Left lung (tissue), 10 donors: Measurements from ENCODE around the gene COPS6. TPM values are rescaled to one million over a fixed set of nuclear protein-coding genes. Genes with fewer than 3 reads are reported as not detected.

Source experiments
- ATAC-seq: fragments of 200-7000 bp; cut with Tn5 transposase; one replicate; pipeline ENCODE4 v1.9.1; 2020; ENCODE audit warnings: moderate library complexity
- DNase-seq, 4 donors: peaks; one replicate each; pipeline ENCODE4 v3.0.0-alpha.2; 2013 to 2020
- H3K27ac ChIP-seq, 2 donors: fragments of 200-600 bp; sonication (generic) in 1 of 2; one replicate each; pipeline versions ENCODE4 v1.5.0 to v1.8.0; 2020 to 2021
- H3K27me3 ChIP-seq, 2 donors: fragments of 200-600 bp; sonication (generic) in 1 of 2; one replicate each; pipeline versions ENCODE4 v1.5.0 to v1.8.0; 2020 to 2021
- H3K36me3 ChIP-seq, 2 donors: fragments of 200-600 bp; sonication (generic) in 1 of 2; one replicate each; pipeline versions ENCODE4 v1.5.0 to v1.8.0; 2020 to 2021
- H3K4me1 ChIP-seq, 2 donors: fragments of 200-600 bp; one replicate each; pipeline ENCODE4 v1.8.0; 2021
- H3K4me3 ChIP-seq, 2 donors: fragments of 200-600 bp; sonication (generic) in 1 of 2; one replicate each; pipeline versions ENCODE4 v1.5.0 to v1.8.0; 2020 to 2021; ENCODE audit warnings: mild to moderate bottlenecking in 1 of 2
- H3K9me3 ChIP-seq, 2 donors: fragments of 200-600 bp; sonication (generic) in 1 of 2; one replicate each; pipeline versions ENCODE4 v1.5.0 to v1.8.0; 2020 to 2021
- intact Hi-C, 2 donors: fragments of 100-400 bp; cut with DNase I; formaldehyde crosslinking; loops; one replicate each; pipeline versions ENCODE4 v1.11.2 to v1.14.2; 2022
- polyA plus RNA-seq, 6 donors: library from polyadenylated mRNA; unstranded; fragments of 120-200 nt; gene quantifications; one replicate each; pipeline ENCODE4 v1.2.1, GENCODE V29; 2013; ENCODE audit not compliant: insufficient read length in 6 of 6
- total RNA-seq, 2 donors: library from RNA; stranded (reverse); fragmentation: NEBNext Ultra II Directional; extraction: Animal tissue kit (Norgen Biotek cat#: 25700); gene quantifications; one replicate each; pipeline ENCODE4 v1.2.1, GENCODE V29; 2021
- TF ChIP-seq, protein P1 (sequence below), 2 donors: fragments of 200-600 bp; sonication (generic) in 1 of 2; IDR thresholded peaks; one replicate each; pipeline versions ENCODE4 v1.5.0 to v1.8.0; 2021; ENCODE audit warnings: antibody characterized with exemption in 2 of 2
- donor health status: DM: no; HTN: yes; CAD: no.
- donor health status: DM: no; HTN: no; CAD: no.

The COPS6 gene
- total and polyA plus RNA-seq, 8 donors: 74.2 to 139 (median 114) TPM

DNA sequence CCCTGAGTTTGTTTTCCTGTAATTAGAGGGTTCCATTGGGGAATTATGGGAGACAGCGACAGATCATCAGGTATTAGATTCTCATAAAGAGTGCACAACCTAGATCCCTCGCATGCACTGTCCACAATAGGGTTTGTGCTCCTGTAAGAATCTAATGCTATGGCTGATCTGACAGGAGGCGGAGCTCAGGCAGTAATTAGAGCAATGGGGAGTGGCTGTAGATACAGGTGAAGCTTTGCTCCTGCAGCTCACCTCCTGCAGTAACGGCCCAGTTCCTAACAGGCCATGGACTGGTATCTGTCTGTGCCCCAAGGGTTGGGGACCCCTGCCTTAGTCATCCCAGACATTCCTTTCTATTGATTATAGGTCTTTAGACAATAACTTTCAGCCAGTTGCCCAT lies 40.1 kb upstream of the COPS6 start:
- TF ChIP-seq, protein P1, sequence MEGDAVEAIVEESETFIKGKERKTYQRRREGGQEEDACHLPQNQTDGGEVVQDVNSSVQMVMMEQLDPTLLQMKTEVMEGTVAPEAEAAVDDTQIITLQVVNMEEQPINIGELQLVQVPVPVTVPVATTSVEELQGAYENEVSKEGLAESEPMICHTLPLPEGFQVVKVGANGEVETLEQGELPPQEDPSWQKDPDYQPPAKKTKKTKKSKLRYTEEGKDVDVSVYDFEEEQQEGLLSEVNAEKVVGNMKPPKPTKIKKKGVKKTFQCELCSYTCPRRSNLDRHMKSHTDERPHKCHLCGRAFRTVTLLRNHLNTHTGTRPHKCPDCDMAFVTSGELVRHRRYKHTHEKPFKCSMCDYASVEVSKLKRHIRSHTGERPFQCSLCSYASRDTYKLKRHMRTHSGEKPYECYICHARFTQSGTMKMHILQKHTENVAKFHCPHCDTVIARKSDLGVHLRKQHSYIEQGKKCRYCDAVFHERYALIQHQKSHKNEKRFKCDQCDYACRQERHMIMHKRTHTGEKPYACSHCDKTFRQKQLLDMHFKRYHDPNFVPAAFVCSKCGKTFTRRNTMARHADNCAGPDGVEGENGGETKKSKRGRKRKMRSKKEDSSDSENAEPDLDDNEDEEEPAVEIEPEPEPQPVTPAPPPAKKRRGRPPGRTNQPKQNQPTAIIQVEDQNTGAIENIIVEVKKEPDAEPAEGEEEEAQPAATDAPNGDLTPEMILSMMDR (IDR thresholded peaks at IDR 0.05): no peak
- H3K27ac ChIP-seq: no peak overlapping the region
- no peaks in the 10 kb centered on the region for H3K36me3 ChIP-seq
- H3K27me3 ChIP-seq: no peaks in the 10 kb centered on the region
- ATAC-seq: no peak
- intact Hi-C loops: no loop called here
- DNase-seq: no peak
- H3K9me3 ChIP-seq: no peaks in the 10 kb centered on the region
- H3K4me1 ChIP-seq: peaks cover 0 to 10% of the 10 kb centered on the region in 2 donors
- no peak overlapping the region for H3K4me3 ChIP-seq

DNA sequence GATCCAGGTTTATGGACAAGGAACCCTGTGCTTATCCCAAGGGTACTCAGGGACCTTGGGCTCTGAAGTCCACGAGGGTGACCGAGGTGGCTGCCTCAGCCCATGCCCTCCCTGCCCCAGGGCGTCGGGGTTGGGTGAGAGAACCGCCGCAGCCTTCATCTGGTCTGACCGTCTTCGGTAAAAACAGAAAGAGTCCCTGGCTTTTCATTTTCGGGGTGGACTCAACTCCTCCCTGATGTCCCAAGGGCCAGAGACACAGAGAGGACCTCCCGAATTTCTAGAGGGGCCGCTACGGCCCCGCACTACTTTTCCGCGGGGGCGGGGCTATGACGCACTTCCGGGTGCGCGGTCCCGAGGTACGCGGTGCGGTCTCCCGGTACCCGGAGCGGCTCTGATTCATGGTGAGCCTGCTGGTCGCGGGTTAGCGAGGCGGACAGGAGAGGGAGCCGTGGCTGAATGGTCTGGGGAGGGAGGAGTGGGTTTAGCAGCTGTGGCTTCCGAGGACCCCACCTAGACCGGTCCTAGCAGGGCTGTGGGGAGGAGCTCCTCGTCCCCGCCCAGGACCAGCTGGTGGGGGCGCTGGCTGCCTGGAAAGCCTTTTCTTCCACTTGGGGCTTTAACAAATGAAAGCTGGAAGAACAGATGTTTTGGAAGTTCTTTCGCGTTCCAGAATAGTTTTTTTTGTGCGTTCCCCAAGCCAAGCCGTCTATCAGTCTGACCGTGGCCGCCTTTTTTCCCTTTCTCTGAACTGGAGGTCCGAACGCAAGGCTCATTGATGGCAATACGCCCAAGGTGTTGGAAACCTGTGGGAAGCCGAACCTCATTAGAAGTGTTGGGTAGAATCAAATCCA lies 39.1 kb upstream of the COPS6 start, which contains the start of gene ZSCAN21:
Gene ZSCAN21 (plus strand): TSS at position 334 of the 851 bp plus-strand sequence. CDS start 7,233 bp downstream, outside the sequence.
- peak; percentile 83 to 95 (median 90) for DNase-seq
- Histone ChIP-seq H3K27me3 (no peaks in the 10 kb centered on the region), H3K4me1 (peaks cover 0 to 10% of the 10 kb centered on the region in 2 donors), H3K36me3 (no peaks in the 10 kb centered on the region), H3K4me3 (peak within 1 kb of the TSS; percentile 76 to 83), H3K9me3 (no peaks in the 10 kb centered on the region), H3K27ac (peak within 1 kb of the TSS; percentile 93 to 94)
- TF ChIP-seq, protein P1 (IDR thresholded peaks at IDR 0.05): no peak
- peak; percentile 94 for ATAC-seq
- intact Hi-C loops: no loop called here

DNA sequence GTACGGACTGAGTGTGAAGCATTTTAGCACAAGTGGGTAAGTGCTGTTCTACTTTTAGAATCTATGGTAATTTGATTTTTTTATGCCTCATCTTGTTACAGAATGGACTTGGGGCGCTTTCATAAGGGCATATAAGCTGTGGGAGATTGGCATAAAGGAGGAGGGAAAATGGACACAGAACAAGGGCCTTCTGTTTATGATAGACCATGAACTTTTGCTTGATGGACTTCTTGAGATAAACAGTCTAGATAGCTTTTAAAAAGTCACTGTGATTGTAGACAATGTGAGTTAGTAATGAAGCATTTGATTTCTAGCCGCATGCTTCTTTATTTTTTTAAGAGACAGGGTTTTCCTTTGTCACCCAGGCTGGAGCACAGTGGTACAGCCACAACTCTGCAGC lies 37.2 kb upstream of the COPS6 start:
- Histone ChIP-seq H3K4me3 (no peak overlapping the region), H3K27me3 (no peaks in the 10 kb centered on the region), H3K4me1 (peaks cover 0 to 10% of the 10 kb centered on the region in 2 donors), H3K36me3 (no peaks in the 10 kb centered on the region), H3K27ac (no peak overlapping the region), H3K9me3 (no peaks in the 10 kb centered on the region)
- TF ChIP-seq, protein P1 (IDR thresholded peaks at IDR 0.05): no peak
- no peak for DNase-seq
- intact Hi-C loops: no loop called here
- ATAC-seq: no peak

DNA sequence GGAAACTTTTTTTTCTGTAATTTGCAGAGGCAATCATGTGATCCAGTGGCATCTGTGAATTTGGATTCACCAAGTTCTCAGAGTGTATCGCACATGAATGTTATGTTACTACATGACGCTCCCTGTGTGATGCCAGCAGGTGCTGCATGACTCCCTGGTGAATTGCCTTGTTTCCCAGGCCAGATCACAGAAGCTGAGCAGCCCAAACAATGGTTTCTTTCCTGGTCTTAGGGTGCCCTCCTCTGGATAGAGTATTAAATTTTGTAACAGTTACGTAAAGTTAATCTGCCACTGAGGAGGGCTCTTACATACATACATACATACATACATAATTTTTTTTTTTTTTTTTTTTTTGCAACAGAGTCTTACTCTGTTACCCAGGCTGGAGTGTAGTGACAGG lies 35.6 kb upstream of the COPS6 start:
- intact Hi-C loops: no loop called here
- Histone ChIP-seq H3K27ac (no peak overlapping the region), H3K9me3 (no peaks in the 10 kb centered on the region), H3K4me3 (no peak overlapping the region), H3K4me1 (peaks cover 0 to 10% of the 10 kb centered on the region in 2 donors), H3K36me3 (peaks cover 0 to 15% of the 10 kb centered on the region in 2 donors), H3K27me3 (no peaks in the 10 kb centered on the region)
- peak; percentile 71 for ATAC-seq
- peak in 2 of 4 donors; percentile 66 to 84 for DNase-seq
- TF ChIP-seq, protein P1 (IDR thresholded peaks at IDR 0.05): peak; percentile 16 to 18

DNA sequence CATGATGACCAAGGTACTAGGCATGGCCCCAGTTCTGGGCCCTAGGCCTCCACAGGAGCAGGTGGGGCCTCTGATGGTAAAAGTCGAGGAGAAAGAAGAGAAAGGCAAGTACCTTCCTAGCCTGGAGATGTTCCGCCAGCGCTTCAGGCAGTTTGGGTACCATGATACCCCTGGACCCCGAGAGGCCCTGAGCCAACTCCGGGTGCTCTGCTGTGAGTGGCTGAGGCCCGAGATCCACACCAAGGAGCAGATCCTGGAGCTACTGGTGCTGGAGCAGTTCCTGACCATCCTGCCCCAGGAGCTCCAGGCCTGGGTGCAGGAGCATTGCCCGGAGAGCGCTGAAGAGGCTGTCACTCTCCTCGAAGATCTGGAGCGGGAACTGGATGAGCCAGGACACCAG lies 31.8 kb upstream of the COPS6 start:
- ATAC-seq (no peak), DNase-seq (no peak)
- Histone ChIP-seq H3K36me3 (peaks cover 0 to 52% of the 10 kb centered on the region in 2 donors), H3K4me1 (no peaks in the 10 kb centered on the region), H3K4me3 (no peak overlapping the region), H3K9me3 (no peaks in the 10 kb centered on the region), H3K27me3 (no peaks in the 10 kb centered on the region), H3K27ac (no peak overlapping the region)
- TF ChIP-seq, protein P1 (IDR thresholded peaks at IDR 0.05): no peak
- intact Hi-C loops: no loop called here
